IPS DF 4.7 (cell line): ENCODE results near the gene HSPB1.
"Not testable (repeated sequence)": the region's sequence is repeated elsewhere in the genome, so short reads cannot be mapped to it uniquely, and the experiment has no call there.

Source experiments
- DNase-seq: peaks from one replicate; pipeline ENCODE4 v3.0.0-alpha.2; 2013; ENCODE audit warnings: low spot score; ENCODE audit errors: extremely low read depth

HSPB1 gene

GRCh38 chr7:76302347-76303201, at the start of gene HSPB1:
HSPB1 (plus strand) TSS chr7:76302673; CDS start chr7:76302713, 40 bp downstream.
- no peak for DNase-seq

DNA sequence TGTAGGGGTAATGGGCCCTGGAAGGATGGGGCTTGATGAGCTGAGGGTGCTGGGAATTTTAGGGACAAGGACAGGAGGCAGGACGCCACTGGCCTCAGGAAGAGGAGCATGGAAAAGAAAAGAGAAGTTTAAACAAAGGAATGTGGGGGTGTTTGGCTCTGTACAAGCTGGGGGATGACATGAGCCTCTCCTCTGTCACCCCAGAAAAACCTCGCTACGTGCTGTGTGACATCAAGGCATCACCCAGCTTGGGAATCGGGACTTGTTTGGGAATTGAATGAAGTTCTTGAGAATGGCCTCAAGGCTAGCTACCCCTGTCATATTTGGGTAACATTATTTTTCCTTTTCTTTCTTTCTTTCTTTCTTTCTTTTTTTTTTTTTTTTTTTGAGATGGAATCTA, 47.7 kb upstream of the HSPB1 start:
- no peak for DNase-seq

DNA sequence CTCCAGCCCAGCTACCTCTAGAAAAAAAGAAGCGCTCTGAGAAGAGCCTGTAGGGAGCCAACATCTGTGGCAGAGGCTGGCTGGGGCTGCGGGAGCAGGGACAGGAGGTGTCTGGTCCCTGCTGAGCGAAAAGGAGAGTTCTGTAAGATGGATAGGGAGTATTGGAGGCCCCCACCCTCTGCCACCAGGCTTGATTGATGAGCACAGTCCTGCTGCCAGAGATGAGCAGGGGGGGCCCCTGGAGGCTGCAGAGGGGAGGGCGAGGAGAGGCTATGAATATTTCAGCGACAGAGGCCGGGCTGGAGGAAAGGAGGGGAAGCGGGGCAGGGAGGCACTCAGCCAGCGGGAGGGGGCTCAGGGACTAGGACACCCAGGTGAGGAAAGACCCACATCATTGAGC, 44.5 kb upstream of the HSPB1 start:
- no peak for DNase-seq

DNA sequence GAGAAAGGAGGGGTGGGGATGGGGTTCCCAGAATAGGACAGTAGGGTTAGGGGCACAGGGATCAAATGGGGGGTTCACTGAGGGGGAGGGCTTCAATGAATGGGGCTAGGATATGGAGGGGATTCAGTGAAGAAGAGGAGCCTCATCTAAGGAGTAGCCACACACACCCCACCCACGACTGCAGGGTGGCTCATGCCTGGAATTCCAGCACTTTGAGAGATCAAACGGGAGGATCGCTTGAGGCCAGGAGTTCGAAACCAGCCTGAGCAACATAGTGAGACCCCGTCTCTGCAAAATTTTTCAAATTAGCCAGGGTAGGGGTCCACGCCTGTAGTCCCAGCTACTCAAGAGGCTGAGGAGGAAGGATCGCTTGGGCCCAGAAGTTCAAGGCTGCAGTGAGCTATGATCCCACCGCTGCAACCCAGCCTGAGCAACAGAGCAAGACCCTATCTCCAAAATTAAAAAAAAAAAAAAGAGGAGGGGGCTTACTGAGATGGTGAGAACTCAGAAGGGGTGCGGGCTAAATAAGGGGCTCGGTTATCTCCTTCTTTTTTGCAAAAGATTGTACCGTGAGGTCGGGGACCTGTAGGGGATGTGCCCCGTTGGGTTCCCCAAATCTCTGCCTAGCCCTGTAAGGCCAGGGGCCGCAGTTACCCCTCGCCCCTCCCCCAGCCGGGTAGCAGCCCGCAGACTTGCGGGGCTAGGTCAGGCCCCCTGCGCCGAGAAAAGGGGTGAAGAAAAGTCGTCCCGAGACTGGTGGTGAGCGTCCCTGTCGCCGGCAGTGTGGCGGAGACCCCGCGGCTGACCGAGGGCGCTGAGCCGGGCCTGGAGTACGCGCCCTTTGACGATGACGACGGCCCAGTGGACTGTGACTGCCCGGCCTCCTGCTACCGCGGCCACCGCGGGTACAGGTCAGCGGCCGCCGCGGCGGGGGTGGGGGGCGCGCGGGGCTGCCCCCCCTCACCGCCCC, 43.1 kb upstream of the HSPB1 start:
- no peak for DNase-seq

GRCh38 chr7:76260171-76260703, 42.2 kb upstream of the HSPB1 start:
- no peak for DNase-seq

- no peak for DNase-seq
Observed at GRCh38 chr7:76261329-76261728, 41.1 kb upstream of the HSPB1 start.

DNA sequence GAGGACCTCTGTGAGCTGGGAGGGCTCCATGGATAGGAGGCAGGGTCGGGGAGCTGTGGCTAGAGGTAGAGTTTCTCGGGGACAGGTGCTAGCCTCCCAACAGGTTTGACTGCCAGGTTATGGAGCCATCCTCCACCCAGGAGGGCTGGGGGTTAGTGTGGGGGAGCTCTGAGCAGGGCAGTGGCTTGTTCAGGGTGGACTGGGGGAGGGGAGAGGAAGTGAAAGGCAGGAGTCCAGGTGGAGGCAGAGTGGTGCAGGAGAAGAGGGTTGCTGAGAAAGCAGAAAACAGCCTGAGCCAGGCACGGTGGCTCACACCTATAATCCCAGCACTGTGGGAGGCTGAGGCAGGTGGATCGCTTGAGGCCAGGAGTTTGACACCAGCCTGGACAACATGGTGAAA, 40.5 kb upstream of the HSPB1 start:
- DNase-seq = no peak

GRCh38 chr7:76262683-76263402, 39.6 kb upstream of the HSPB1 start:
- DNase-seq = peak; percentile 80

- DNase-seq = no peak
Observed at GRCh38 chr7:76265299-76265698, 37.2 kb upstream of the HSPB1 start.

- no peak for DNase-seq
Observed at GRCh38 chr7:76267107-76267893, 35.2 kb upstream of the HSPB1 start.

GRCh38 chr7:76267894-76268183, 34.6 kb upstream of the HSPB1 start:
- no peak for DNase-seq

GRCh38 chr7:76268376-76268775, 34.1 kb upstream of the HSPB1 start:
- no peak for DNase-seq

DNA sequence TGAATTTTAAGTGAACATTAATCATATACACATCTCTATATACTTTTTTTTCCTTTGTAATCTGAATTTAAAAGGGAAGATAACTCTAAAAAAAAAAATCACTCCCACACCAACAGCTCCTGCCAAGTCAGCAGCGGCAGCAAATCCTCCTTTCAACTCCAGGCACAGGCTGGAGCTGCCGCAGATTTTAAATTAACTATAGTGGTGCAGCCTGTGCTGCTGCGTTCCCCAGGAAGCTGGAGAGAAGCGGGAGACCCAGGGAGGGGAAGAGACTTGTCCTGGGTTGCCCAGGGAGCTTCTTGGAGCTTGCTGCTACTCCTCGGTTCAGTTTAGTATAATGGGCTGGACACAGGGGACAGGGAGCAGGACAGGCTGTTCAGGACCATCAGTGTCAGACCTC, 32.6 kb upstream of the HSPB1 start:
- DNase-seq = no peak

DNA sequence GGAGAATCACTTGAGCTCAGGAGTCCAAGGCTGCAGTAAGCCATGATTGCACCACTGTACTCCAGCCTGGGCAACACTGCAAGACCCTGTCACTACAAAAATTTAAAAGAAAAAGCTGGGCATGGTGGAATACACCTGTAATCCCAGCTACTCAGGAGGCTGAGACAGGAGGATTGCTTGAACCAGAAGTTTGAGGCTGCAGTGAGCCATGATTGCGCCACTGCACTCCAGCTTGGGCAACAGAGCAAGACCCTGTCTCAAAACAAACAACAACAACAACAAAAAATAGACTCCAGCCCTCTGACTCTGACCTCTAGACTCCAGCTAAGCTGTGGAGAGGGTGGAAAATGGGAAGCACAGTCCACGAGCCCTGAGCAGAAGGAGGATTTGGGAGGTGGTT, 31.1 kb upstream of the HSPB1 start:
- not testable (repeated sequence) for DNase-seq

GRCh38 chr7:76272142-76272541, 30.3 kb upstream of the HSPB1 start:
- no peak for DNase-seq

- DNase-seq = no peak
Observed at GRCh38 chr7:76272851-76273497, 29.5 kb upstream of the HSPB1 start.

- no peak for DNase-seq
Observed at GRCh38 chr7:76273503-76273902, 29.0 kb upstream of the HSPB1 start.

GRCh38 chr7:76278540-76278939, 23.9 kb upstream of the HSPB1 start:
- no peak for DNase-seq

DNA sequence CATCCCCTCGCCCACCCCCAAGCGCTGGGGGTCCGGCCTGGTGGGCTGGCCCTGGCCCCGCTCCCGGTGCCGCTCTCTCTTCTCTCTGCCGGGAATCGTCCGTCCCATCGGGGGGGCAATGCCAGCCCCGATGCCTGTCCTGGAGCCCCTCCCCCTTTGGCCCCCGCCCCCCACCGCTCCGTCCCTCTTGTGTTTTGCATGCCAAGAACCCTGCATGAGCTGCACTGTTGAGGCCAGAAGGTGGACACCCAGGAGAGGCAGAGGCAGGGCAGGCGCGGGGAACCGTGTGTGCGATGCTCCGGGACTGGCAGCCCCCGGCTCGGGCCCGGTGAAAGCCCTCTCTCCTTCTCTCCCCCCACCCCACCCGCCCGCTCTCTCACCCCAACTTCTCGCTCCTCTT, 22.1 kb upstream of the HSPB1 start:
- no peak for DNase-seq

DNA sequence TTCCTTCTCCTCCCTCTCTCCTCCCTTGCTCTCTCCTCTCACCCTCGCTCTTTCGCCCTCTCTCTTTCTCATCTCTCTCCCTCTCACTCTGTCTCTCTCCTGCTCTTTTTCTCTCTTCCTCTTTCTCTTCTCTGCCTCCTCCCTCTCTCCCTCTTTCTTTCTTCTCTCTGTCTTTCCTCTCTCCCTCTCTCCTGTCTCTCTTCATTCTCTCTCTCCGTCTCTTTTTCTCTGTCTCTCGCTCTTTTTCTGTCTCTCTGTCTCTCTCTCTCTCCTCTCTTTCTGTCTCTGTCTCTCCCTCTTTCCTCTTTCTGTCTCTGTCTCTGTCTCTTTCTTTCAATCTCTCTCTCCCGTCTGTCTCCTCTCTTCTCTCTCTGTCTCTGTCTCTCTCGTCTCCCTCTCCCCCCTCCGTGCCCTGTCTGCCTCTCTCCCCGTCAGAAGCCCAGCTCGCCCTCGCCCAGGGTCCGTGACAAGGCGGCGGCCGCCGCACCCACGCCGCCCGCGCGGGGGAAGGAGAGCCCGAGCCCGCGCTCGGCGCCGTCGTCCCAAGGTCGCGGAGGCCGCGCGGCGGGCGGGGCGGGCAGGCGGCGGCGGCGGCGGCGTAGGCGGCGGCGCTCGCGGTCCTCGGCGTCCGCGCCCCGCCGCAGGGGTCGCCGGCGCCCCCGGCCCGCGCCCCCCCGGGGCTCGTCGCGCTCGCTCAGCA, 21.3 kb upstream of the HSPB1 start:
- no peak for DNase-seq
